Measurements from ENCODE around the gene AGBL5. TPM values are rescaled to one million over a fixed set of nuclear protein-coding genes. Genes with fewer than 3 reads are reported as not detected.

AGBL5 gene
- total and polyA plus RNA-seq, 2 of the 13 experiments (the other 11 are each of a cell fraction or from before 2014, with no cell fraction given): 55.9 to 73.3 TPM

- TF ChIP-seq KIAA2018 (CRISPR knock-in tag; IDR thresholded peaks at IDR 0.05; ENCODE audit: borderline replicate concordance) (no peak), SRF (IDR thresholded peaks at IDR 0.05; ENCODE audit: low read depth, low read length) (peak; percentile 80), ZNF12 (CRISPR knock-in tag; IDR thresholded peaks at IDR 0.05) (no peak), TOPORS (CRISPR knock-in tag; IDR thresholded peaks at IDR 0.05) (no peak), ZSCAN31 (CRISPR knock-in tag; IDR thresholded peaks at IDR 0.05; ENCODE audit: low read depth) (no peak), ZNF18 (CRISPR knock-in tag; IDR thresholded peaks at IDR 0.05; ENCODE audit: insufficient replicate concordance) (no peak), THYN1 (CRISPR knock-in tag; IDR thresholded peaks at IDR 0.05; ENCODE audit: borderline replicate concordance, low read depth) (no peak), ZNF530 (CRISPR knock-in tag; IDR thresholded peaks at IDR 0.05; ENCODE audit: low read depth) (no peak), ZNF563 (CRISPR knock-in tag; IDR thresholded peaks at IDR 0.05) (no peak), HNF4A (CRISPR knock-in tag; IDR thresholded peaks at IDR 0.05) (no peak), CEBPZ (IDR thresholded peaks at IDR 0.05; ENCODE audit: low read length) (no peak), SYNCRIP (IDR thresholded peaks at IDR 0.05; ENCODE audit: insufficient read depth, low read depth, low read length) (no peak), FOXK2 (IDR thresholded peaks at IDR 0.05) (no peak), NFRKB (IDR thresholded peaks at IDR 0.05) (no peak), IKZF1 (IDR thresholded peaks at IDR 0.05) (no peak), RORA (CRISPR knock-in tag; IDR thresholded peaks at IDR 0.05) (no peak), KDM4B (CRISPR knock-in tag; IDR thresholded peaks at IDR 0.05) (no peak)
Observed at GRCh38 chr2:27071990-27072830, 20.7 kb downstream of the AGBL5 start (continued).

Measured in HepG2 (cell line).